Peyer's patch (tissue), 4 donors: ENCODE measurements around the gene FUT1.

ENCODE experiments used
- POLR2A ChIP-seq, 2 donors: fragments of 450-650 bp; IDR thresholded peaks; one replicate each; pipeline ENCODE4 v1.5.1; 2017; ENCODE audit warnings: antibody characterized with exemption in 2 of 2, mild to moderate bottlenecking in 2 of 2, moderate library complexity in 2 of 2
- TF ChIP-seq, protein P1 (sequence below), 6 experiments: fragments of 450-650 bp in 4 of 6; fragments of 200-600 bp in 2 of 6; sonication (generic) in 1 of 6; IDR thresholded peaks; one replicate each; pipeline ENCODE4 v1.5.1; 2017 to 2019; ENCODE audit warnings: antibody characterized with exemption in 6 of 6, mild to moderate bottlenecking in 3 of 6, moderate library complexity in 1 of 6

DNA sequence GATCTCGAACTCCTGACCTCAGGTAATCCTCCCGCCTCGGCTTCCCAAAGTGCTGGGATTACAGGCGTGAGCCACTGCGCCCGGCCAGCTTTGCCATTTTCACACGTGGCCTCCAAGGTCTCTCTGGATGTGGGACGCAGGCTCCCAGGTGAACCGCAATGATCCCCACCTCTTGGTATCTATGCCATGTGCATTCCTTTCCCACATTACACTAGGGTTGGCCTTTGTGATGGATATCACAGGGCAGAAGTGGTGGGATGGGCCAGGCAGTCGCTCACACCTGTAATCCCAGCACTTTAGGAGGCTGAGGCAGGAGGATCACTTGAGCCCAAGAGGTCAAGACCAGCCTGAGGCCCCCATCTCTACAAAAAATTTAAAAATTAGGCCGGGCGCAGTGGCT lies 25.3 kb upstream of the FUT1 start:
- TF ChIP-seq, protein P1, sequence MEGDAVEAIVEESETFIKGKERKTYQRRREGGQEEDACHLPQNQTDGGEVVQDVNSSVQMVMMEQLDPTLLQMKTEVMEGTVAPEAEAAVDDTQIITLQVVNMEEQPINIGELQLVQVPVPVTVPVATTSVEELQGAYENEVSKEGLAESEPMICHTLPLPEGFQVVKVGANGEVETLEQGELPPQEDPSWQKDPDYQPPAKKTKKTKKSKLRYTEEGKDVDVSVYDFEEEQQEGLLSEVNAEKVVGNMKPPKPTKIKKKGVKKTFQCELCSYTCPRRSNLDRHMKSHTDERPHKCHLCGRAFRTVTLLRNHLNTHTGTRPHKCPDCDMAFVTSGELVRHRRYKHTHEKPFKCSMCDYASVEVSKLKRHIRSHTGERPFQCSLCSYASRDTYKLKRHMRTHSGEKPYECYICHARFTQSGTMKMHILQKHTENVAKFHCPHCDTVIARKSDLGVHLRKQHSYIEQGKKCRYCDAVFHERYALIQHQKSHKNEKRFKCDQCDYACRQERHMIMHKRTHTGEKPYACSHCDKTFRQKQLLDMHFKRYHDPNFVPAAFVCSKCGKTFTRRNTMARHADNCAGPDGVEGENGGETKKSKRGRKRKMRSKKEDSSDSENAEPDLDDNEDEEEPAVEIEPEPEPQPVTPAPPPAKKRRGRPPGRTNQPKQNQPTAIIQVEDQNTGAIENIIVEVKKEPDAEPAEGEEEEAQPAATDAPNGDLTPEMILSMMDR (IDR thresholded peaks at IDR 0.05): no peak
- no peak for TF ChIP-seq POLR2A (IDR thresholded peaks at IDR 0.05)
